WERI-Rb-1 (cell line): ENCODE data around the gene SARS1.

ENCODE experiments used
- DNase-seq: peaks from one replicate; pipeline ENCODE4 v3.0.0-alpha.2; 2020
- H3K27ac ChIP-seq: fragments of 250-450 bp; sonication (Bioruptor Pico); 2 replicates; pipeline ENCODE4 v1.5.1; 2020; ENCODE audit warnings: mild to moderate bottlenecking, moderate library complexity
- H3K27me3 ChIP-seq: fragments of 250-450 bp; sonication (Bioruptor Pico); 2 replicates; pipeline ENCODE4 v1.5.1; 2021; ENCODE audit warnings: mild to moderate bottlenecking, low read depth, moderate library complexity; ENCODE audit not compliant: insufficient read depth, severe bottlenecking
- H3K36me3 ChIP-seq: fragments of 250-450 bp; sonication (Bioruptor Pico); 2 replicates; pipeline ENCODE4 v1.5.1; 2020; ENCODE audit warnings: mild to moderate bottlenecking, moderate library complexity
- H3K4me3 ChIP-seq: 2 replicates; pipeline ENCODE4 v1.5.1; 2011; ENCODE audit warnings: low read depth, mild to moderate bottlenecking, control low read depth, low read length
- H3K9me3 ChIP-seq: fragments of 250-450 bp; sonication (Bioruptor Pico); 2 replicates; pipeline ENCODE4 v1.5.1; 2021; ENCODE audit warnings: mild to moderate bottlenecking, moderate library complexity; ENCODE audit not compliant: severe bottlenecking
- CTCF ChIP-seq: IDR thresholded peaks from 2 replicates; pipeline ENCODE4 v1.5.1; 2011; ENCODE audit warnings: low read depth, mild to moderate bottlenecking, control low read depth, inconsistent platforms, low read length

Gene SARS1

GRCh38 chr1:109242387-109242786, 28.7 kb downstream of the SARS1 start:
- Histone ChIP-seq H3K36me3 (peaks cover 20% of the 10 kb centered on the region), H3K4me3 (no peak overlapping the region), H3K27ac (no peak overlapping the region), H3K27me3 (no peaks in the 10 kb centered on the region), H3K9me3 (no peaks in the 10 kb centered on the region)
- TF ChIP-seq CTCF: no peak
- DNase-seq: peak; percentile 33

- DNase-seq: no peak
- TF ChIP-seq CTCF: no peak
Observed at GRCh38 chr1:109243221-109243620, 29.5 kb downstream of the SARS1 start.

GRCh38 chr1:109243860-109244552, 30.3 kb downstream of the SARS1 start:
- TF ChIP-seq CTCF: no peak
- DNase-seq: no peak
- Histone ChIP-seq H3K4me3 (no peak overlapping the region), H3K9me3 (no peaks in the 10 kb centered on the region), H3K27ac (no peak overlapping the region), H3K36me3 (peaks cover 4% of the 10 kb centered on the region), H3K27me3 (no peaks in the 10 kb centered on the region)

More at GRCh38 chr1:109243221-109243620, 29.5 kb downstream of the SARS1 start:
- H3K4me3 ChIP-seq: no peak overlapping the region
- peaks cover 12% of the 10 kb centered on the region for H3K36me3 ChIP-seq
- H3K27ac ChIP-seq: no peak overlapping the region
- no peaks in the 10 kb centered on the region for H3K9me3 ChIP-seq
- H3K27me3 ChIP-seq: no peaks in the 10 kb centered on the region

GRCh38 chr1:109246141-109246551, 32.4 kb downstream of the SARS1 start:
- TF ChIP-seq CTCF: no peak
- peaks cover 9% of the 10 kb centered on the region for H3K9me3 ChIP-seq
- H3K27ac ChIP-seq: no peak overlapping the region
- H3K4me3 ChIP-seq: no peak overlapping the region
- no peak for DNase-seq
- no peaks in the 10 kb centered on the region for H3K27me3 ChIP-seq
- H3K36me3 ChIP-seq: peaks cover 7% of the 10 kb centered on the region

GRCh38 chr1:109247401-109248365, 34.0 kb downstream of the SARS1 start:
- TF ChIP-seq CTCF: no peak
- H3K27ac ChIP-seq: no peak overlapping the region
- H3K4me3 ChIP-seq: no peak overlapping the region
- DNase-seq: no peak
- no peaks in the 10 kb centered on the region for H3K27me3 ChIP-seq
- H3K36me3 ChIP-seq: peaks cover 22% of the 10 kb centered on the region
- H3K9me3 ChIP-seq: peaks cover 10% of the 10 kb centered on the region
